Stimulated activated CD8-positive, alpha-beta memory T cell treated with anti-CD3 and anti-CD28 coated beads, Interleukin-4, amount 100 ng/mL, for 4 hours (primary cell): Measurements from ENCODE around the gene ENTPD6.

Source experiments
- DNase-seq, 2 donors: peaks; one replicate each; pipeline ENCODE4 v3.0.0-alpha.2; 2020; ENCODE audit warnings: low read depth in 2 of 2, low spot score in 1 of 2

Gene ENTPD6

DNA sequence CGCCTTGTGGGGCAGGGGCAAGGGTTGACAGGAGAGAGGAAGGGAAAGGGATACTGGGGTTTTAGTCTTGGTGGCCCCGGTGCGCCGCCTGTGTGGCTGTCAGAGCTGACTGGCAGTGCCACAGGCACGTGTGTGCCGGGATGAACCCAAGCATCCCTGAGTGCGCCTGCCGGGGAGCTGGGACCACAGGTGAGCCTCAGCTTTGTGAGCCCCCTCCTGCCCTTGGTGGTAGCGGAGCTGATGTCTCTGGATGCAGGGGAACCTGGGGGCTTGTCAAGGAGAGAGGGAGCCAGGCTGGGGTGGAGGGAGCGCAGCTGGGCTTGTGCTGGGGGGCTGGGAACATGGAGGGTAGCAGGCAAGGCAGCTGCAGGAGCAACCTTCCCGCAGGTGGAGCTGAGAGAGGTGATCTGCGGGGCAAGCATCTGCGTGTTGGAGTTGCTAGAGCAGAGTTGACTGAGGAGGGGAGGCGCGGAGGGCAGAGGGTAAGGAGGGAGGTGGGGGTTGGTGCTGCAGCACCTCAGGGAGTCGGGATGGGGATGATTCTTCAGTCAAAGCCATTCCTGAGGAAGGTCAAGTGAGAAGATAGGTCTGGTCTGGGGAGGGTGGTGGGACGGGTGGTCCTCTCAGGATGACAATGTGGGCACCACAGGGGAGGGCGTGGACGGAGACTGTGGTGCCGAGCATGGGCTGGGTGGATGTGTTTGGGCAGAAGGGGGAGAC lies 80.5 kb downstream of the ENTPD6 start:
- DNase-seq: no peak
